Measurements from ENCODE around the gene FOSB.

Gene FOSB

GRCh38 chr19:45448887-45449299 lies 18.9 kb upstream of the FOSB start:
- peaks cover 5 to 31% (median 23%) of the 10 kb centered on the region in 4 donors for H3K4me1 ChIP-seq
- H3K36me3 ChIP-seq: no peaks in the 10 kb centered on the region
- H3K27ac ChIP-seq: no peak overlapping the region
- no peaks in the 10 kb centered on the region for H3K9me3 ChIP-seq
- DNase-seq: no peak
- no peak overlapping the region for H3K4me3 ChIP-seq
- no peaks in the 10 kb centered on the region for H3K27me3 ChIP-seq
- TF ChIP-seq CTCF (IDR thresholded peaks at IDR 0.05): no peak
- intact Hi-C loops (cut with DNase I; ENCODE audit: low total_unique reads): no loop called here

- Histone ChIP-seq H3K27ac (peak overlapping the region; percentile 81 to 90), H3K4me3 (peak overlapping the region; percentile 46 to 58), H3K36me3 (no peaks in the 10 kb centered on the region), H3K27me3 (no peaks in the 10 kb centered on the region), H3K9me3 (no peaks in the 10 kb centered on the region), H3K4me1 (peaks cover 0 to 33% (median 27%) of the 10 kb centered on the region in 4 donors)
- no peak for DNase-seq
- TF ChIP-seq CTCF (IDR thresholded peaks at IDR 0.05): no peak
- intact Hi-C loops (cut with DNase I; ENCODE audit: low total_unique reads): no loop called here
Measured at GRCh38 chr19:45450012-45450333, 17.8 kb upstream of the FOSB start.

GRCh38 chr19:45451131-45451849 lies 16.5 kb upstream of the FOSB start:
- intact Hi-C loops (cut with DNase I; ENCODE audit: low total_unique reads): no loop called here
- H3K36me3 ChIP-seq: no peaks in the 10 kb centered on the region
- H3K27ac ChIP-seq: peak overlapping the region; percentile 81 to 90
- peak overlapping the region; percentile 46 to 58 for H3K4me3 ChIP-seq
- DNase-seq: peak; percentile 61 to 76
- H3K4me1 ChIP-seq: peaks cover 0 to 46% (median 41%) of the 10 kb centered on the region in 4 donors
- no peak for TF ChIP-seq CTCF (IDR thresholded peaks at IDR 0.05)
- no peaks in the 10 kb centered on the region for H3K27me3 ChIP-seq
- H3K9me3 ChIP-seq: no peaks in the 10 kb centered on the region

- Histone ChIP-seq H3K36me3 (no peaks in the 10 kb centered on the region), H3K9me3 (no peaks in the 10 kb centered on the region), H3K4me3 (no peak overlapping the region), H3K27ac (peak overlapping the region; percentile 81 to 90), H3K4me1 (peaks cover 0 to 49% (median 42%) of the 10 kb centered on the region in 4 donors), H3K27me3 (no peaks in the 10 kb centered on the region)
- no peak for DNase-seq
- intact Hi-C loops (cut with DNase I; ENCODE audit: low total_unique reads): no loop called here
- no peak for TF ChIP-seq CTCF (IDR thresholded peaks at IDR 0.05)
Measured at GRCh38 chr19:45451850-45452387, 15.9 kb upstream of the FOSB start.

GRCh38 chr19:45455707-45456499 lies 11.9 kb upstream of the FOSB start:
- DNase-seq: peak; percentile 92 to 98
- intact Hi-C loops (cut with DNase I; ENCODE audit: low total_unique reads): loop anchor here (2.0 kb wide), 1 partner anchor 13 kb away; no protein-coding TSS in a partner anchor
- H3K9me3 ChIP-seq: no peaks in the 10 kb centered on the region
- peak overlapping the region; percentile 20 to 34 for H3K4me3 ChIP-seq
- TF ChIP-seq CTCF (IDR thresholded peaks at IDR 0.05): peak in 1 of 2 experiments; percentile 28
- H3K27me3 ChIP-seq: peaks cover 0 to 3% of the 10 kb centered on the region in 2 donors
- peaks cover 0 to 39% (median 32%) of the 10 kb centered on the region in 4 donors for H3K4me1 ChIP-seq
- no peaks in the 10 kb centered on the region for H3K36me3 ChIP-seq
- peak overlapping the region; percentile 79 to 80 for H3K27ac ChIP-seq
